WTC11 (cell line): ENCODE data around the gene COL11A1.

Experiments used
- AFF4 ChIP-seq: sonication (generic); formaldehyde crosslinking; IDR thresholded peaks from 2 replicates; pipeline ENCODE4 v1.8.1; 2023; ENCODE audit warnings: mild to moderate bottlenecking, missing genetic modification reagents, borderline replicate concordance
- CTCF ChIP-seq: fragments of 200-600 bp; IDR thresholded peaks from 2 replicates; pipeline ENCODE4 v1.8.0; 2022; ENCODE audit warnings: antibody characterized with exemption
- JUN ChIP-seq: sonication (generic); formaldehyde crosslinking; IDR thresholded peaks from 2 replicates; pipeline ENCODE4 v1.8.0; 2023; ENCODE audit warnings: mild to moderate bottlenecking, missing genetic modification reagents
- NR2C2 ChIP-seq: sonication (generic); formaldehyde crosslinking; IDR thresholded peaks from 2 replicates; pipeline ENCODE4 v1.8.0; 2022; ENCODE audit warnings: mild to moderate bottlenecking, missing genetic modification reagents
- RELA ChIP-seq: sonication (generic); formaldehyde crosslinking; IDR thresholded peaks from 2 replicates; pipeline ENCODE4 v1.8.1; 2022; ENCODE audit warnings: missing genetic modification reagents, mild to moderate bottlenecking, borderline replicate concordance
- RORB ChIP-seq: fragments of 250-450 bp; sonication (Bioruptor Pico); IDR thresholded peaks from 2 replicates; pipeline ENCODE4 v1.9.0; 2021; ENCODE audit warnings: mild to moderate bottlenecking
- ZBTB43 ChIP-seq: sonication (generic); formaldehyde crosslinking; IDR thresholded peaks from 2 replicates; pipeline ENCODE4 v1.8.1; 2023; ENCODE audit warnings: mild to moderate bottlenecking, missing genetic modification reagents
- ZNF425 ChIP-seq: fragments of 250-450 bp; sonication (Bioruptor Pico); conservative IDR thresholded peaks from 2 replicates; pipeline ENCODE4 v1.9.0; 2021; ENCODE audit warnings: mild to moderate bottlenecking

- TF ChIP-seq RORB (CRISPR knock-in tag) (no peak), RELA (no peak), JUN (CRISPR knock-in tag) (no peak), ZNF425 (CRISPR knock-in tag) (no peak), AFF4 (no peak), CTCF (no peak), ZBTB43 (CRISPR knock-in tag) (no peak), NR2C2 (CRISPR knock-in tag) (no peak)
Measured at GRCh38 chr1:103146166-103146565, 37.8 kb upstream of the COL11A1 start.
